Stimulated activated CD8-positive, alpha-beta memory T cell treated with anti-CD3 and anti-CD28 coated beads, Interleukin-15, amount 100 ng/mL, for 1 hour (primary cell): Measurements from ENCODE around the gene DNAAF2.
A peak's percentile ranks its signal among the peaks of the same experiment; 100 is the strongest.
"Not testable (repeated sequence)": the region's sequence is repeated elsewhere in the genome, so short reads cannot be mapped to it uniquely, and the experiment has no call there.

Experiments
- DNase-seq: peaks from one replicate; pipeline ENCODE4 v3.0.0-alpha.2; 2020; ENCODE audit warnings: low read depth

DNAAF2 gene

DNA sequence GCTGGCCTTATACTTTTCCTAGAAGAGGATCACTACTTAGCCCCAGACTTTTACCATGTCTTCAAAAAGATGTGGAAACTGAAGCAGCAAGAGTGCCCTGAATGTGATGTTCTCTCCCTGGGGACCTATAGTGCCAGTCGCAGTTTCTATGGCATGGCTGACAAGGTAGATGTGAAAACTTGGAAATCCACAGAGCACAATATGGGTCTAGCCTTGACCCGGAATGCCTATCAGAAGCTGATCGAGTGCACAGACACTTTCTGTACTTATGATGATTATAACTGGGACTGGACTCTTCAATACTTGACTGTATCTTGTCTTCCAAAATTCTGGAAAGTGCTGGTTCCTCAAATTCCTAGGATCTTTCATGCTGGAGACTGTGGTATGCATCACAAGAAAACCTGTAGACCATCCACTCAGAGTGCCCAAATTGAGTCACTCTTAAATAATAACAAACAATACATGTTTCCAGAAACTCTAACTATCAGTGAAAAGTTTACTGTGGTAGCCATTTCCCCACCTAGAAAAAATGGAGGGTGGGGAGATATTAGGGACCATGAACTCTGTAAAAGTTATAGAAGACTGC lies 12.9 kb downstream of the DNAAF2 start:
- no peak for DNase-seq

DNA sequence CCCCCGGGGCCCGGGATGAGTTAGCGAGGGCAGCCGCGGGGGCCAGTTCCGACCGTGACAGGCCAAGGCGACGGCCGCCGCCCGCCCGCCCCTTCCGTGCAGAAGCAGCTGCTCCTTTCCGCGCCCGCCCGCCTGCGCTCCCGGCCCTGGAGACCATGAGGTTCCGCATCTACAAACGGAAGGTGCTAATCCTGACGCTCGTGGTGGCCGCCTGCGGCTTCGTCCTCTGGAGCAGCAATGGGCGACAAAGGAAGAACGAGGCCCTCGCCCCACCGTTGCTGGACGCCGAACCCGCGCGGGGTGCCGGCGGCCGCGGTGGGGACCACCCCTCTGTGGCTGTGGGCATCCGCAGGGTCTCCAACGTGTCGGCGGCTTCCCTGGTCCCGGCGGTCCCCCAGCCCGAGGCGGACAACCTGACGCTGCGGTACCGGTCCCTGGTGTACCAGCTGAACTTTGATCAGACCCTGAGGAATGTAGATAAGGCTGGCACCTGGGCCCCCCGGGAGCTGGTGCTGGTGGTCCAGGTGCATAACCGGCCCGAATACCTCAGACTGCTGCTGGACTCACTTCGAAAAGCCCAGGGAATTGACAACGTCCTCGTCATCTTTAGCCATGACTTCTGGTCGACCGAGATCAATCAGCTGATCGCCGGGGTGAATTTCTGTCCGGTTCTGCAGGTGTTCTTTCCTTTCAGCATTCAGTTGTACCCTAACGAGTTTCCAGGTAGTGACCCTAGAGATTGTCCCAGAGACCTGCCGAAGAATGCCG lies 13.7 kb downstream of the DNAAF2 start:
- DNase-seq: no peak

DNA sequence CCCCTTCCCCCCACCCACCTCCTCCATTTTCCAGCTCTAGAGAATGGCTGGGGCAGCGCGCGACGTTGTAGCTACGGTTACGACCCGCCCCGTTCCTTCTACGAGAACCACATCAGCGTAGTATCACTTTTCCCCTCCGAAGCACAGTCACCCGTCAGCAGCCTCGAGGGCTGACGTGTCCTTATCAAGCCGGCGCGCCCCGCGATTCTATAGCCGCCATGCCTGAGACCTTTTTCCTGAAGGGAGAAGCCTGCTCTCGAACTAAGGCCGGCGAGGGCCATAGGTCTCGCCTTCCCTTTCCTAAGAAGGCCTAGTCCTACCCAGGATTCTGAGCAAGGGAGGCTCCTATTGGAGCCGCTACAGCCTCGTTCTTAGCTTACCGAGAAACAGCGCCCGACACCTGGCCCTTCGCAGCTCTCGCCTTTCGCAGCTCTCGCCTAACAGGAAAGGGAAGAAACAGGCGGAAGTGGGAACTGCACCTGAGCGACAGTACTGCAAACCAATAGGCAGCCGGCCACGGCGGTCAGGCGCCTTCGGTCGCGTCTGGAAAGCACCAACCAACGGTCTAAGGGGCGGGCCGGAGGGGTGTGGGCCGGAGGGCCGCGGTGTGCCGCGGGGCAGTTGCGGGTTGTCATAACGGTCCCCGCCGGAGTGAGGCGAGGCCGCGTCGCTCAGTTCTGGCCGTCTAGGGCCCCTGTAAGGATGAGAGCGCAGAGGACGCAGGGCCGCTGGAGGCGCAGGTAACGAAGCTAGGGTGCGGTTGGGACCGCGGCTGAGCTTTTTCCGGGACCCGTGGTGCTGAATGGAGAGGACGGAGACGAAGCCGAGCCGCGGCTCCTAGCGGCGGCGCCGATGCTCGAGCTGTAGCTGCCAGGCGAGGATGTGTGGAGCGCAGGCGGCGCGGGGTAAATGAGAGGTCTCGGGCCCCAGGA lies 14.6 kb downstream of the DNAAF2 start, which contains the start of the genes MGAT2 and RPL36AL:
TSS of gene MGAT2 (plus strand) at position 618 of the 932 bp plus-strand sequence. CDS start 470 bp downstream, outside the sequence.
TSS of gene RPL36AL (minus strand) at position 445 of the 932 bp plus-strand sequence. CDS start 1,522 bp downstream, outside the sequence.
- DNase-seq: peak; percentile 87

DNA sequence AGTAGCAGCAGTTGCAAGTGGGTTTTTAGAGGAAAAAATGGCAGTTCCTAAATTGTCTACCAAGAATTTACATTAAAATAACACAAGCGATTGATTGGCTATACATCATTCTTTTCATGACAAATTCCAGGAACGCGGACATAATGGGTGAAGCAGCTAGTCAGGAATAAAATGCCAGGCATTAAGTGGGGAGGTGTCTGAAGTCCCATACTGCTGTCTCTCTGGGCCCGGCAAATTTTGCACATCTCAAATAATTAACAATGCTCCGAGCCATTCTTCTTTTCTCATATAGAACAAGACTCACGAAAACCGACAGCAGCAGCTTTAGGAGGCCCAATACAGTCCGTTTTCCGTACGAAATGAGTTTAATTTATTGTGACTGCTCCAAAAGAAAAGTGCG lies 15.3 kb downstream of the DNAAF2 start:
- no peak for DNase-seq

DNA sequence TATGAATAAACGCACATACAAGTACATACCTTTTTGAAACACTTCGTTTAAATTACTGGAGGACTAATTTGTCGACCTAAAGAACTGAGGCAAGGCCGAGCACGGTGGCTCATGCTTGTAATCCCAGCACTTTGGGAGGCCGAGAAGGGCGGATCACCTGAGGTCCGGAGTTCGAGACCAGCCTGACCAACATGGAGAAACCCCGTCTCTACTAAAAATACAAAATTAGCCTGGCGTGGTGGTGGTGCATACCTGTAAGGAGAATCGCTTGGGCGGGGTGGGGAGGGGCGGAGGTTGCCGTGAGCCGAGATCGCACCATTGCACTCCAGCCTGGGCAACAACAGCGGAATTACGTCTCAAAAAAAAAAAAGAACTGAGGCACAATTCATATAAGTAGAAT lies 15.8 kb downstream of the DNAAF2 start:
- not testable (repeated sequence) for DNase-seq

DNA sequence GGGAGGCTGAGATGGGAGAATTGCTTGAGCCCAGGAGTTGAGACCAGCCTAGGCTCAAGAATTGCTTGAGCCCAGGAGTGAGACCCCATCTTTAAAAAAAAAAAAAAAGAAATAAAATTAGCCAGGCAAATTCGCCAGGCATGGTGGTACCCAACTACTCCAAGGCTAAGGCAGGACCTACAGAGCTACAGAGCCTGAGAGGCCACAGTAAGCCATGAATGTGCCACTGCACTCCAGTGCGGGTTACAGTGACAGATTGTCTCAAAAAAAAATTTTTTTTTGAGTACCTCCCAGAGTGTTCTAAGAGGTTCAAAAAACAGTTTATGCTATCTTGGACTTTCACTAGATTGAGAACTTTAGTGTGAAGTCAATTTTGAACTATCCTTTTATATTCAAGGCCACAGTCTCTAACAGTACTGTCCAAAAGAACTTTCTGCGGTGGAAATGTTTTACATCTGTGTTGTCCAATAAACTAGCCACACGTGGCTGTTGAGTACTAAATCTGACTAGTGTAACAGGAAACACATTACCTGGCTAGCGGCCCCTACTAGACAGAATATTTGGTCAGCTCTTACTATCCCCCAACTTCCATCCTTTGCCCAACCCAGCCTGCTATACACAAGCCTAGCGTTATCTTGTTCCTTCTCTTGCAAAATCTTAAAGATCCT lies 17.1 kb downstream of the DNAAF2 start:
- DNase-seq: no peak

DNA sequence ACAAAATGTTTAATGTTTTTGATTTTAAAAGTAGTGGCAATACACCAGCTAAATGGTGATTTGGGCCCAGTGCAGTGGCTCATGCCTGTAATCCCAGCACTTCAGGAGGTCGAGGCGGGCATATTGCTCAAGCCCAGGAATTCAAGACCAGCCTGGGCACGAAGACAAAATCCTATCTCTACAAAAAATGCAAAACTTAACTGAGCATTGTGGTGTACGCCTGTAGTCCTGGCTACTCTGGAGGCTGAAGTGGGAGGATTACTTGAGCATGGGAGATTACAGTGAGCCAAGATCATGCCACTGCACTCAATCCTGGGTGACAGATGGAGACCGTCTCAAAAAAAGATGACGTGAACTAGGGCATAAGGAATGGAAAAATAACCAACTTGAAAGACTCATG lies 19.3 kb downstream of the DNAAF2 start:
- no peak for DNase-seq

DNA sequence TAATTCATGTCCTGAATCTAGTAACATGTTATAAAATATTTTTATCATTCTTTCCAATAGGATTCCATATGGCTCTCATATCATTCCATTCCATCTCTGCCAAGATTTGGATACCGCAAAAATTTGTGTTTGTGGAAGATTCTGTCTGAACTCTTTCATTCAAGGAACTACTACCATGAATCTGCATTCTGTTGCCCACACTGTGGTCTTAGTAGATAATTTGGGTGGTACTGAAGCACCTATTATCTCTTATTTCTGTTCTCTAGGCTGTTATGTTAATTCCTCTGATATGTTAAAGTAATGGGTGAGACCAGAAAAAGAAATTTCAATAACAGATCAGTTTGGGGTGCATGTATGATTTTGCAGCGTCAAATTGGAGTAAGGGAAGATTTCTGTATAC lies 20.8 kb downstream of the DNAAF2 start:
- no peak for DNase-seq

DNA sequence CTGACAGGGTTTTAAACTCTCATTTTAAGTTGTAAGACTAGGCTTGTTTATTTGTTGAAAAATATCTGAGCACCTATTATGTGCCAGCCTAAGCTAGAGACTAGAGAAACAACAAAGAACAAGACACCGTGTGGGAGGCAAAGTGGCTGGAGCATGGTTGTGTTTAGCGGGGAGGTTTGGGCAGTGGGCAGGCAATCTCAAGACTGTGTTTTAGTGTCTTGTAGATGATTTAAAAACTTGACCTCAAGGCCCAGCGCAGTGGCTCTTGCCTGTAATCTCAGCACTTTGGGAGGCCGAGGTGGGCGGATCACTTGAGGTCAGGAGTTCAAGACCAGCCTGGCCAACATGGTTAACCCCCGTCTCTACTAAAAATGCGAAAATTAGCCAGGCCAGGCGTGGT lies 22.4 kb downstream of the DNAAF2 start:
- DNase-seq: no peak

DNA sequence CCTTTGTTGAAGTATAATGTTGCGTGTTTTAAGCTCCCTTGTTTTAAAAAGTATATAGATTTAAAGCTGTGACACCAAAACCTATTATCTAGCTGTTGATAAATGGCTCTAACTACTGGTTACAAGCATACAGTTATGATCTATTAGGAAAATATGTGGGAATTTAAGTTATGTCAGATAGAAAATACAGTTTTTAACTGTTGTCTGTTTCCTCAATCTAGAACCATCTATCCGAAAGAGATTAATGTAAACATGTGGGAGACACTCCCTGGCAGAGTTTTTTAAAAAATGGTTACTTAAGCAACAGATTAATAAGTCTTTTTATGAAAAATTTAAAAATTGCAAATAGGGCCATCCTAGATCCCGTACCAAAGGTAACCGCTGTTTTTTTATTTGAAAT lies 22.8 kb downstream of the DNAAF2 start:
- DNase-seq: no peak

DNA sequence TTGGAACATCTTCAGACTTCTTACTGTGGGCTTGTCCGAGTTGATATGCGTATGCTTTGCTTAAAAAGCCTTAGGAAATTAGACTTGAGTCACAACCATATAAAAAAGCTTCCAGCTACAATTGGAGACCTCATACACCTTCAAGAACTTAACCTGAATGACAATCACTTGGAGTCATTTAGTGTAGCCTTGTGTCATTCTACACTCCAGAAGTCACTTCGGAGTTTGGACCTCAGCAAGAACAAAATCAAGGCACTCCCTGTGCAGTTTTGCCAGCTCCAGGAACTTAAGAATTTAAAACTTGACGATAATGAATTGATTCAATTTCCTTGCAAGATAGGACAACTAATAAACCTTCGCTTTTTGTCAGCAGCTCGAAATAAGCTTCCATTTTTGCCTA lies 27.5 kb downstream of the DNAAF2 start:
- no peak for DNase-seq

DNA sequence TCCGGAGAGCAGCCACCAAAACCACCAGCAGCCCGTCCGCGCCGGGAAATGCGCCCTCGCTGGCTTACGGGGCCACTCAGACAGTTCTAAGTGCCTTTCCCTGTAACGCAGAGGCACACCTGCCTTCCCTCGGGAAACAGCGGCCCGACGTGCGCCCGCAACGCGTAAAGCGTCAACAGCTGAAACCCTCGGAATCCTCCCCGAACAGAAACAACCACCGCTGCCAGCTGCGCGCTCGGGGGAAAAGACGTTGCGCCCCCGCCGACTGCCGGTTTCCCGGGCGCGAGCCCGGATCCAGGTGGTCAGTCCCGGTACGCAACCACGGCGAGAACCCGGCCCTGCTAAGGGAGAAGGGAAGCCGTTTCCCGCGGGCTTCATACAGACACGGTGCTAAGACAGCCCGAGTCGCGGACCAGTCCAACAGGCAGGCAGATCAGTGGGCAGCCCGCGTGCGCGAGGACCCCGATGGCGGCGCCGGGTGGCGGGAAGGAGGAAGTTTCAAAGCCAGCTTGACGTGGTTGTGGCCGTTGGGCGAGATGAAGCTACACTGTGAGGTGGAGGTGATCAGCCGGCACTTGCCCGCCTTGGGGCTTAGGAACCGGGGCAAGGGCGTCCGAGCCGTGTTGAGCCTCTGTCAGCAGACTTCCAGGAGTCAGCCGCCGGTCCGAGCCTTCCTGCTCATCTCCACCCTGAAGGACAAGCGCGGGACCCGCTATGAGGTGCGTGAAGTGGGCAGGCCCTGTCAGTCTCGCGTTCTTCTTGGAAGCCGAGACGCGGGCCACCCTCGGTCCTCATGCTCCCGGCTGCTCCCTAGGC lies 36.4 kb downstream of the DNAAF2 start, which contains the start of gene LRR1:
TSS of gene LRR1 (plus strand) at position 456 of the 816 bp plus-strand sequence. CDS start at position 537, 81 bp downstream.
- peak; percentile 75 for DNase-seq

DNA sequence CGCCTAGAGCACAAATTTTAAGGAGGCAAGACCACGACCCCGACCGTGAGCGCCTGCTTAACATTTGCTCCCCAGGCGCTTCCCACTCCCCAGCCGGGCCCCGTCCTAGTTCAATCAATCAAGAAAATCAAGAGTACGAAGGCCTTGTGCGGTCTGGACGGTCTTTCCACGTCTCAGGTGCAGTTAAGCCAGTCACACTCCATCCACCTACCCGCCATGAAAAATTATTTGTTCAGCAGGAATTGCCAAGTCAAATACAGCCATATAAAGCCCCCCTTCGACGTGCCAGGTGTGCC lies 36.9 kb downstream of the DNAAF2 start:
- DNase-seq: no peak

DNA sequence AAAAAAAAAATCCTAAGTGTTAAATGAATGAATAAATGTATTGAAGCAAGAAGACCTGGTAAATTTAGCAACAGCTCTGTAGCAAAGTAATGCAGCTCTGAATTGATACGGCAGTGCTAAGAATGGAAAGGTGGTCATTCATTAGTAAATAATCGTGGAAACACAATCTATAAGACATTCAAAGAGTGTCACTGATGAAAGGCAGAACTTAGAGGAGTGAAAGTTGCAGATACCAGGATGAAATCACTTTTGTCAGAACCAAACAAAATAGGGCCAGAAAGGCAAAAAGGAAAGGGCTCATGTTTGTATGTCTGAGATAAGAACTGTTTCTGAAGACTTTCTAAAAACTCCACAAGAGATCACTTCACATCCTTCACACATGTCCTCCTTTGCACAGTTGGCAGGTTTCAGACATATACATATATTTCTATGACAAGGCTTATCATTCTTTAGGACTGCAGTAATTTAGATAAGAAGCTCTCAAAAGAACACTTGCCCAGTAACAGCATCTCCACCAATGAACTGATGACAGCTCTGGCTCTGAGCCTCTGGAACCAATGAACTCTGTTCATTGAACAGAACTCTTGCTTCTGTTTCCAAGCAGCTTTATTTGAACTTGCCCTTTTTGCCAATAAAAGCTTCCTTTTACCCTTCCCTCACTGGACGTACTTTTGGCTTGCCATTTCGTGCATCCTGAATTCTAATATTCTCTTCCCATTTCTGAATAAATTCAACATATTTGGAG lies 40.5 kb downstream of the DNAAF2 start:
- DNase-seq: no peak

DNA sequence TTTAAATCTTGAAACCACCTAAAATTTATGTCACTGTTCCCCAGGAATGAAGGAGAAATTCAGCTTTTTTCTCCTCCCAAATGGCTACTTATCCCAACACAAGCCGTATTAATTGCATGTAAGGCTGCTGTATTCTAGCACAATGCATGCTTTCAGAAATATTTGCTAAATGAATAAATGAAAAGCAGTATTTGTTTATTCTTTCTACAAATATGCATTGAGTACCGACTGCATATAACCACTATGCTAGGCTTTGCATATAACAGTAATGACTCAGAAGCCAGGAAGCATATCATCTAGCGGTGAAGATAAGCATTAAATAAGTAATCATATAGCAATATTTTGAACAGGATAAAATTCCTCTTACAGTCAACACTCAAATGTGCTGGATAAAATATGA lies 42.0 kb downstream of the DNAAF2 start:
- no peak for DNase-seq

DNA sequence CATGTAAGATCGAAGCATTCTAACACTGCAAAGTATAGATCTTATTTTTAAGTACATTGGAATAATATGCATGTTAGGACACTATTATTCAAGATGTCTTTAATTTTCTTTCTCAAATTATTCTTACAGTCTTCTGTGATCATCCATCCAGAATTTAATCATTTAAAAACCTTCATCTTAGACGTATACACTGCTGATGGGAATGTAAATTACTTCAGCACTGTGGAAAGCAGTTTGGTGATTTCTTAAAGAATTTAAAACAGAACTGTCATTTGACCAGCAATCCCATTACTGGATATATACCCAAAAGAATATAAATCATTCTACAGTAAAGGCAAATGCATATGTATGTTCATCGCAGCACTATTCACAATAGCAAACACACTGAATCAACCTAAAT lies 45.7 kb downstream of the DNAAF2 start:
- no peak for DNase-seq

DNA sequence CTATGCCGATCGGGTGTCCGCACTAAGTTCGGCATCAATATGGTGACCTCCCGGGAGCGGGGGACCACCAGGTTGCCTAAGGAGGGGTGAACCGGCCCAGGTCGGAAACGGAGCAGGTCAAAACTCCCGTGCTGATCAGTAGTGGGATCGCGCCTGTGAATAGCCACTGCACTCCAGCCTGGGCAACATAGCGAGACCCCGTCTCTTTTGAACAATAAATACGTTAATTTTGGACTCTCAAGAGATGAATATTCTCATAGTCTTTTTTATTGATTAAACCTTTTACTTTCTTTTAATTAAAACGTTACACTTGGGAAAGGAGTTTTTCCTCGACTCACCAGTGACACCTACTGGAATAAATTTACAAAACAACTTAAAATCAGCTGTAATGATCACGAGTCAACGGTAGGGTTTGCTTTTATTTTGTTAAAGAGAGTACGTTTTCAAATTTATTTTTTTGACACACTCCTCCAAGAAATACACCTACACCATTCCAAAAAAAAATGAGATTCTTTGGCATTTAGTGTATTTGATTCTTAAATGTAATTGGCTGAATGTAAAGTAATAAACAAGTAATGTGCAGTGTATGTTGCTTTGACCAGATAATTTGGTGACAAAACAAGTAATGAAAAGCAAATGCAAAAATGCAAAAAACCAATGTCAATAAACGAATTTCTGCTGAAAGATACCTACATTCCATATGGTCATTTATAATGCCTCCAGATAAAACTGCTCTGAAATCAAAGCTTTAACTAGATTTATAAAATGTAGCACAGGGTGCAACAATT lies 48.2 kb downstream of the DNAAF2 start:
- peak; percentile 20 for DNase-seq

DNA sequence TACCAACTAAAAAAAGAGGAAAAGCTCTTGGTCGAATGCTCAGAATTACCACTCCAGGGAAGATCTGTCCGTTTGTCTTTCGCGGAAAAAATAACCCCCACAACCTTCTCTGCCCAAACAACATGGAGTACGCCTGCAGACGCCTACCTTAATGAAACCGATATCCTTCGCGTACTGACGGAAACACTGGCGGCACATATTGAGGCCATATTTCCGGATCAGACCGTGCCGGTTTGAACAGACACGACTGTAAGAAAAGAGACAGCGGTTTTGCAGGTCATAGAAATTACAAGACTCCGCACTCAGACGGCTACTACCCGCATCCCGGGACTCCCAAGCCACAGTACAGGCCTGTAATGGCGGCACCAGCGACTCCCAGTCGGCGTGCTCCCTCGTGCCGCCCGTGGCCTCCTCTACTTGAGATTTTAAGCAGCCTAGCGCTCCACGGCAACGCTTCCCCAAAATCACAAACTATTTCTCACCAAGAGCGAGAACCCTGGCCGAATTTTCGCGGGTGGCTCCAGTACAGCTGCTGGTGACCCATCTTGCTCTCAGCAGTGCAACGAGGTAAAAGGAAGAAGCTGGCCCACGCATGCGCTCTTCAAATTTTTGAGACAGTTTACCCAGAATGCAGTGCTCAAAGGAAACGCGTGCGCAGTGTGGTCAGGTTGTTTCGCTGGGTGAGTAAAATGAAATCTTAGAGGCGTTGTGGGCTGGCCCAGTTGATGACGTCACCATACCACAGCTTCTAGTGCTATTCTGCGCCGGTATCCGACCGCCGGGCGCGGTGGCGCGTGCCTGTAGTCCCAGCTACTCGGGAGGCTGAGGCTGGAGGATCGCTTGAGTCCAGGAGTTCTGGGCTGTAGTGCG lies 49.0 kb downstream of the DNAAF2 start, which contains the start of gene RPS29:
TSS of gene RPS29 (minus strand) at position 578 of the 870 bp plus-strand sequence. CDS start at position 544, 34 bp downstream.
- peak; percentile 97 for DNase-seq
